GM10248 (cell line): ENCODE measurements around the gene AHNAK2.

Experiments used
- CTCF ChIA-PET: fragments of 300-600 bp; sonication (Branson Sonifier 250); formaldehyde crosslinking; extraction: SDS; loops from one replicate; lab custom pipeline; 2021; ENCODE audit warnings: antibody characterized with exemption; lab: Yijun Ruan, JAX
- POLR2A ChIA-PET: fragments of 350-650 bp; sonication (Branson Sonifier 250); formaldehyde crosslinking; extraction: SDS; loops from one replicate; lab custom pipeline; 2020; ENCODE audit warnings: antibody characterized with exemption; lab: Yijun Ruan, JAX
- DNase-seq: peaks from one replicate; pipeline ENCODE4 v3.0.0; 2012; ENCODE audit errors: extremely low spot score
- TF ChIP-seq, protein P1 (sequence below): IDR thresholded peaks from 2 replicates; pipeline ENCODE4 v1.5.1; 2012; ENCODE audit warnings: mild to moderate bottlenecking, low read depth; ENCODE audit errors: extremely low read depth, missing control alignments, control extremely low read depth

Gene AHNAK2

GRCh38 chr14:104927901-104928300 is 50.3 kb downstream of the AHNAK2 start:
- TF ChIP-seq, protein P1, sequence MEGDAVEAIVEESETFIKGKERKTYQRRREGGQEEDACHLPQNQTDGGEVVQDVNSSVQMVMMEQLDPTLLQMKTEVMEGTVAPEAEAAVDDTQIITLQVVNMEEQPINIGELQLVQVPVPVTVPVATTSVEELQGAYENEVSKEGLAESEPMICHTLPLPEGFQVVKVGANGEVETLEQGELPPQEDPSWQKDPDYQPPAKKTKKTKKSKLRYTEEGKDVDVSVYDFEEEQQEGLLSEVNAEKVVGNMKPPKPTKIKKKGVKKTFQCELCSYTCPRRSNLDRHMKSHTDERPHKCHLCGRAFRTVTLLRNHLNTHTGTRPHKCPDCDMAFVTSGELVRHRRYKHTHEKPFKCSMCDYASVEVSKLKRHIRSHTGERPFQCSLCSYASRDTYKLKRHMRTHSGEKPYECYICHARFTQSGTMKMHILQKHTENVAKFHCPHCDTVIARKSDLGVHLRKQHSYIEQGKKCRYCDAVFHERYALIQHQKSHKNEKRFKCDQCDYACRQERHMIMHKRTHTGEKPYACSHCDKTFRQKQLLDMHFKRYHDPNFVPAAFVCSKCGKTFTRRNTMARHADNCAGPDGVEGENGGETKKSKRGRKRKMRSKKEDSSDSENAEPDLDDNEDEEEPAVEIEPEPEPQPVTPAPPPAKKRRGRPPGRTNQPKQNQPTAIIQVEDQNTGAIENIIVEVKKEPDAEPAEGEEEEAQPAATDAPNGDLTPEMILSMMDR: peak; percentile 16
- POLR2A ChIA-PET: no interaction called here
- no peak for DNase-seq
- CTCF ChIA-PET: interaction anchor here (1.3 to 1.4 kb wide), 2 partner anchors 12 to 34 kb away, joined by 4 read pairs; no protein-coding TSS in a partner anchor

GRCh38 chr14:104927432-104927816 is 50.8 kb downstream of the AHNAK2 start:
- ChIA-PET POLR2A (no interaction called here), CTCF (interaction anchor here (1.3 to 1.4 kb wide), 2 partner anchors 11 to 34 kb away, joined by 4 read pairs; no protein-coding TSS in a partner anchor)
- no peak for DNase-seq
- TF ChIP-seq, protein P1: no peak

DNA sequence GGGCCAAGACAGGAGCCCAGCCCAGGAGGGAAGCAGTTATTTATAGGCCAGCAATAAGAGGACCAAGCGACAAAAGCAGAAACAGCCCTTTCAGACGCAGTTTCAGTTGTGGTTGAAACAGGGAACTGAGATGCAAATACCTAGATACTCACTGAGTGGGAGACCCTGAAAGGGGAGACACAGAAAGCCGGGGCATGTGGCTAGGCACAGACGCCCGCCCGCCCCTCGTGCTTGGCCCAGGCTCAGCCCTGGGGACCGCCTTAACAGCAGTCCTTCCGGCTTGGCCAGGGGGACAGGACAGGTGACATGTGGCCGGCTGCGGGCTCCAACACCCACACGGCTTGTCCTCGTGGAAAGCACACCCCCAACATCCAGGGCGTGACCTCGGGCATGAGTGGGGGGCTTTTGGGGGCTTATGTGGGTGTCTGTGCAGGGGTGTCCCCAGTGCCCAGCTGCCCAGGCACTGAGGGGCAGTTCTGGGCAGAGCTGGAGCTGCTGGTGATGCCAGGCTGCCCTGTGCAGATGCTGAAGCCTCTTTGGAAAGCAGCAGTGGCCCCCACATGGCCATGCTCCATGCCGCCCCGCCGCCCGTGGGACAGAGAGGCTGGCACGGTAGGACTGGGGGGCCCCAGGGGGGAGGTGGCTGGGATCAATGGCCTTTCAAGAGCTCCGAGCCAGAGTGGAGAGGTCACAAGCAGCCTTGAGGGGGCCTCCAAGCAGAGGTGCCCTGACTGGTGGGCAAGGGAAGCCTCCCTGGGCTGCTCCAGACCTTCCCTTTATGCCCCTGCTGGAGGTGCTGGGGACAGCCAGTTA is 51.3 kb downstream of the AHNAK2 start:
- POLR2A ChIA-PET: no interaction called here
- TF ChIP-seq, protein P1: no peak
- peak; percentile 92 for DNase-seq
- CTCF ChIA-PET: interaction anchor here (1.3 to 2.0 kb wide), 3 partner anchors 10 to 33 kb away, joined by 4 to 7 read pairs (median 4); no protein-coding TSS in a partner anchor

- ChIA-PET POLR2A (no interaction called here), CTCF (interaction anchor here (0.6 to 4.0 kb wide), 4 partner anchors 8 to 24 kb away, joined by 3 to 17 read pairs (median 6); no protein-coding TSS in a partner anchor)
- TF ChIP-seq, protein P1: no peak
- no peak for DNase-seq
Measured at GRCh38 chr14:104925855-104926609, 52.1 kb downstream of the AHNAK2 start.

GRCh38 chr14:104925214-104925854 is 52.8 kb downstream of the AHNAK2 start:
- DNase-seq: no peak
- TF ChIP-seq, protein P1: no peak
- ChIA-PET CTCF (interaction anchor here (1.1 to 4.0 kb wide), 6 partner anchors 9 to 120 kb away, joined by 3 to 17 read pairs (median 6); no protein-coding TSS in a partner anchor), POLR2A (no interaction called here)
